Measurements from ENCODE around the gene TFG.

Gene TFG

DNA sequence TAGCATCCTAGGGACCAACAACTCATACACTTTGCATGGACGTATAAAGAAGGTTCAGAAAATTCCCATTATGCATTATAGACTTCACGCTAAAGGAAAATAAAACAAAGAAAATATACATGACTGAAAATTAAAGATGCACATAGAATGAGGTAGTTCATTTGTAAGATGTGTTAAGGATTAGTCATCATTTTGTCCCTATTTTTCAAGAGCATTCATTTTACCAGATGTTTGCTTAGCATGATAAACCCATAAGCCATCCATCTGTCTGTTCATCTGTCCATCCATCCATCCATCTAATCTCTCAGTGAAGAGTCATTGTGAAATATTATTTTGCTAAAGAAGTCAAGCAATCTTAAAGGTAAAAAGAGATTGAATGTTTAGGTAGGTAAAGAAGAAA is 80.3 kb downstream of the TFG start:
- in situ Hi-C loops (cut with HindIII; ENCODE audit: low sequenced_read_pairs), result no loop called here

DNA sequence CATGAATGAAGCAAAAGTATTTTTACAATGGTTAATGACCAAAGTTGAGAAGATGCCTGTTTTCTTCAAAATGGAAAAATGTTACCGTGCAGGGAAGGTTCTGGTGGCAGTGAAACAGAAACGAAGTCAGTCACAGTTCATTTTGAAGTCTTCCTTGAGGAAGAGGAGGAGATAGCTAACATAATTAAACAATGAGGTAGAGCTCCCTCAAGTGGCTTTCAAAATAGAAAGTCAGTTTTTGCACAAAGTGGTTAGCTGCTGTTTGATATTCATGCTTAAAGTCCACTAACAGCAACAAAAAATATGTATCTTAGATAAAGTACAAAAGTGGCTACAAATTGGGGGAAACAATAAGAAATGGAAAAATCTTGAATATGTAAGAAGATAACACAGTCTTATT is 87.3 kb downstream of the TFG start:
- in situ Hi-C loops (cut with HindIII; ENCODE audit: low sequenced_read_pairs), result no loop called here

DNA sequence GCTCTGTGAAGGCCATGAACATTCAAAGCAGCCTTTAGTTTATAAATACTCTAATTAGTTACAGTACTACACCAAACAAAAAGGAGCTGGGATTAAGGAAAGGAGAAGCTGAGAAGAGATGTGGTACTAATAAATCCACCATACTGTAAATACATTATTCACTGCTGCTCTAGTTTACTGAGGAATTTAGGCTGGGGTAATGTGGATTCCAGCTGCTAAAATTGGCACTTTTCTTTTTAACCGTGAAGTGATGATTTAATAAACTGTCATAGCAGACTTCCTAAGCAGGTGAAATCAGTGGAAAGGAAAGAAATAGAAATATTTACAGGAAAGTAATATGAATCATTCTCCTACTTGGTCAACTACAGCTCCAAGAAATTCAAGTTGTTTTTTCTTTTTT is 88.7 kb downstream of the TFG start:
- in situ Hi-C loops (cut with HindIII; ENCODE audit: low sequenced_read_pairs), result no loop called here
